OCI-LY7 (cell line): ENCODE results near the gene ACOD1. TPM values are rescaled to one million over a fixed set of nuclear protein-coding genes. Genes with fewer than 3 reads are reported as not detected.
A peak's percentile ranks its signal among the peaks of the same experiment; 100 is the strongest.

Source experiments
- BruUV-seq: library from RNA; stranded (reverse); fragments of 400-500 nt; replicated peaks from 2 replicates; lab custom pipeline; 2021; lab: Mats Ljungman, UMichigan
- CTCF ChIA-PET: fragments of 300-600 bp; sonication (Branson Sonifier 250); formaldehyde crosslinking; loops from one replicate; lab custom pipeline; 2022; ENCODE audit warnings: antibody characterized with exemption; ENCODE audit not compliant: unreplicated experiment; lab: Charles Lee
- POLR2A ChIA-PET: fragments of 300-600 bp; sonication (Branson Sonifier 250); formaldehyde crosslinking; loops from one replicate; lab custom pipeline; 2022; ENCODE audit warnings: antibody characterized with exemption; lab: Charles Lee
- DNase-seq: peaks from one replicate; pipeline ENCODE4 v3.0.0-alpha.2; 2015; ENCODE audit warnings: low spot score
- H2AFZ ChIP-seq: fragments of 200-600 bp; sonication (generic), shearing (Covaris generic); 2 replicates; pipeline ENCODE4 v1.6.1; 2014; ENCODE audit warnings: mild to moderate bottlenecking, antibody characterized with exemption, low read length, moderate library complexity
- H3K27ac ChIP-seq: fragments of 200-600 bp; sonication (generic); 2 replicates; pipeline ENCODE4 v1.5.1; 2014; ENCODE audit warnings: mixed run types, low read depth, mild to moderate bottlenecking, moderate library complexity, low read length, inconsistent platforms; ENCODE audit not compliant: poor library complexity, severe bottlenecking
- H3K36me3 ChIP-seq: fragments of 200-600 bp; sonication (generic); 2 replicates; pipeline ENCODE4 v1.6.1; 2014; ENCODE audit warnings: mild to moderate bottlenecking, antibody characterized with exemption, low read length, moderate library complexity, mixed read lengths; ENCODE audit not compliant: insufficient read depth
- H3K4me1 ChIP-seq: fragments of 200-600 bp; sonication (generic); 2 replicates; pipeline ENCODE4 v1.5.1; 2014; ENCODE audit warnings: mild to moderate bottlenecking, low read length; ENCODE audit not compliant: insufficient read depth, poor library complexity, severe bottlenecking
- H3K4me2 ChIP-seq: fragments of 200-600 bp; sonication (generic); 2 replicates; pipeline ENCODE4 v1.6.1; 2014; ENCODE audit warnings: mild to moderate bottlenecking, low read length
- H3K4me3 ChIP-seq: fragments of 200-600 bp; sonication (generic); 2 replicates; pipeline ENCODE4 v1.5.1; 2014; ENCODE audit warnings: mild to moderate bottlenecking, low read depth, low read length; ENCODE audit not compliant: poor library complexity, severe bottlenecking
- H3K79me2 ChIP-seq: fragments of 200-600 bp; sonication (generic); 2 replicates; pipeline ENCODE4 v1.6.1; 2016; ENCODE audit warnings: low read depth, mild to moderate bottlenecking, low read length, moderate library complexity, mixed read lengths; ENCODE audit not compliant: insufficient read depth
- H3K9me2 ChIP-seq: fragments of 200-600 bp; sonication (generic); 2 replicates; pipeline ENCODE4 v1.6.1; 2016; ENCODE audit warnings: mild to moderate bottlenecking, low read length, mixed read lengths; ENCODE audit not compliant: insufficient read depth
- H3K9me3 ChIP-seq: fragments of 200-600 bp; sonication (generic); 2 replicates; pipeline ENCODE4 v1.6.1; 2014; ENCODE audit warnings: mild to moderate bottlenecking, mixed run types, low read length, mixed read lengths
- H4K20me1 ChIP-seq: fragments of 200-600 bp; sonication (generic); 2 replicates; pipeline ENCODE4 v1.6.1; 2014; ENCODE audit warnings: mild to moderate bottlenecking, antibody characterized with exemption, low read length, moderate library complexity, mixed read lengths; ENCODE audit not compliant: insufficient read depth
- CTCF ChIP-seq: fragments of 200-600 bp; sonication (generic); conservative IDR thresholded peaks from 2 replicates; pipeline ENCODE4 v1.5.1; 2014; ENCODE audit warnings: mild to moderate bottlenecking, antibody characterized with exemption, low read length, moderate library complexity, mixed read lengths
- EZH2phosphoT487 ChIP-seq: fragments of 200-600 bp; sonication (generic); IDR thresholded peaks from 2 replicates; pipeline ENCODE4 v1.6.1; 2018; ENCODE audit warnings: low read depth, borderline replicate concordance, mild to moderate bottlenecking, mixed run types, antibody characterized with exemption, low read length, moderate library complexity, mixed read lengths
- intact Hi-C: fragments of 100-400 bp; cut with micrococcal nuclease; formaldehyde crosslinking; loops from one replicate; pipeline ENCODE4 v1.10.0; 2022; ENCODE audit not compliant: unreplicated experiment
- total RNA-seq, 2 experiments: library from RNA; depleted of rRNA in 1 of 2; stranded (reverse); fragments of >200 nt in 1 of 2; shearing (Covaris generic) in 1 of 2; gene quantifications; 2 replicates each; pipeline ENCODE4 v1.2.3, GENCODE V29; 2014 to 2022

Gene ACOD1
- total RNA-seq, 2 experiments from 2014 or later, result not detected

DNA sequence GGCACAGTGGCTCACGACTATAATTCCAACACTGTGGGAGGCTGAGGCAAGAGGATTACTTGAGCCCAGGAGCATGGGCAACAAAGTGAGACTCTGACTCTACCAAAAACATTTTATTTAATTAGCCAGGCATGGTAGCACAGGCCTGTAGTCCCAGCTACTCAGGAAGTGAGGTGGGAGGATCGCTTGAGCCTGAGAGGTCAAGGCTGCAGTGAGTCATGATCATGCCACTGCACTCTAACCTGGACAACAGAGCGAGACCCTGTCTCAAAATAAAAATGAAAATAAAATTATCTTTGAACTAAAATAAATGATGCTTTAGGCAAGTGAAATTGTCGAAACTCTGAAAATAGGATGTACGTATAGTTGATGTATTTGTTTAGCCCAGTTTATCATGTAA lies 35.4 kb downstream of the ACOD1 start:
- ChIA-PET CTCF (no interaction called here), POLR2A (interaction anchor here (0.5 kb wide), 1 partner anchor 262 kb away, joined by 3 read pairs; no protein-coding TSS in a partner anchor)
- H2AFZ ChIP-seq, result no peak overlapping the region
- no peaks in the 10 kb centered on the region for H3K9me3 ChIP-seq
- H3K4me1 ChIP-seq, result no peaks in the 10 kb centered on the region
- no peaks in the 10 kb centered on the region for H3K9me2 ChIP-seq
- H3K4me3 ChIP-seq, result no peak overlapping the region
- H4K20me1 ChIP-seq, result no peaks in the 10 kb centered on the region
- DNase-seq, result no peak
- H3K79me2 ChIP-seq, result no peaks in the 10 kb centered on the region
- intact Hi-C loops, result no loop called here
- H3K27ac ChIP-seq, result no peak overlapping the region
- H3K36me3 ChIP-seq, result no peaks in the 10 kb centered on the region
- no TSS peak for BruUV-seq
- H3K4me2 ChIP-seq, result no peak overlapping the region
- no peak for TF ChIP-seq EZH2phosphoT487
- no peak for TF ChIP-seq CTCF

DNA sequence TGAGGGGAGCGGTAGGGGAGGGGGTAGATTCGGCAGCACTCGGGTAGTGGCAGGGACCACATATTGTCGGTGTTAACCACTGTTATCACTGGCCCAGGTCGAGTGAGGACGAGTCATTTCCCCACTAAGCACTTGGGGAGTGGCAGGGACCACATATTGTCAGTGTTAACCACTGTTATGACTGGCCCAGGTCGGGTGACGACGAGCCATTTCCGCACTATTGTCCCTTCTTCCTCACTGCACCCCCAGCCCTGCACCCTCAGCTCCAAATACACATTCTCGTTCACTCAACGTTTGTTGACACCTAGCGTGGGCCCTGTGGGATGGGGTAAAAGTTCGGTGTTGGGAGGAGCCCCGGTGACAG lies 43.1 kb downstream of the ACOD1 start:
- H3K4me2 ChIP-seq, result peak overlapping the region; percentile 93
- intact Hi-C loops, result loop anchor here (1.0 to 5.0 kb wide), 2 partner anchors 34 to 516 kb away; no protein-coding TSS in a partner anchor
- H3K4me1 ChIP-seq, result peaks cover 10% of the 10 kb centered on the region
- H3K9me3 ChIP-seq, result no peaks in the 10 kb centered on the region
- H3K79me2 ChIP-seq, result no peaks in the 10 kb centered on the region
- DNase-seq, result no peak
- H3K27ac ChIP-seq, result peak overlapping the region; percentile 14
- ChIA-PET POLR2A (interaction anchor here (0.6 to 3.8 kb wide), 6 partner anchors 11 to 1116 kb away, joined by 3 to 28 read pairs (median 6); partner anchors contain the start of gene FBXL3), CTCF (no interaction called here)
- BruUV-seq, result TSS peak; percentile 72
- peak overlapping the region; percentile 79 for H3K4me3 ChIP-seq
- H3K36me3 ChIP-seq, result peaks cover 10% of the 10 kb centered on the region; the same call in 1 of the 2 replicates
- peak overlapping the region; percentile 99 for H2AFZ ChIP-seq
- H4K20me1 ChIP-seq, result no peaks in the 10 kb centered on the region
- no peaks in the 10 kb centered on the region for H3K9me2 ChIP-seq
- TF ChIP-seq EZH2phosphoT487 (no peak), CTCF (no peak)
